PC-9 (cell line): ENCODE data around the gene SLC22A1. TPM values are rescaled to one million over a fixed set of nuclear protein-coding genes. Genes with fewer than 3 reads are reported as not detected.

Experiments
- BruUV-seq: library from RNA; stranded (reverse); fragments of 400-500 nt; replicated peaks from 2 replicates; lab custom pipeline; 2021; lab: Mats Ljungman, UMichigan
- CTCF ChIA-PET: fragments of 300-600 bp; sonication (Branson Sonifier 250); formaldehyde crosslinking; loops from one replicate; lab custom pipeline; 2022; ENCODE audit warnings: antibody characterized with exemption; lab: Charles Lee
- POLR2A ChIA-PET: fragments of 300-600 bp; sonication (Branson Sonifier 250); formaldehyde crosslinking; loops from one replicate; lab custom pipeline; 2022; ENCODE audit warnings: antibody characterized with exemption; ENCODE audit not compliant: unreplicated experiment; lab: Charles Lee
- DNase-seq, 2 experiments: peaks; one replicate each; pipeline versions ENCODE4 v3.0.0 to v3.0.0-alpha.2; 2015 to 2022; ENCODE audit warnings: mixed read lengths in 1 of 2
- H2AFZ ChIP-seq: fragments of 200-600 bp; sonication (generic); 2 replicates; pipeline ENCODE4 v1.8.1; 2017; ENCODE audit warnings: antibody characterized with exemption
- H3F3A ChIP-seq: fragments of 200-600 bp; sonication (generic); 2 replicates; pipeline ENCODE4 v1.8.1; 2017; ENCODE audit warnings: antibody characterized with exemption, mild to moderate bottlenecking, low read depth; ENCODE audit not compliant: insufficient read depth
- H3K27ac ChIP-seq: fragments of 200-600 bp; sonication (generic); 2 replicates; pipeline ENCODE4 v1.6.1; 2016; ENCODE audit warnings: mixed run types
- H3K27me3 ChIP-seq: fragments of 200-600 bp; sonication (generic); 2 replicates; pipeline ENCODE4 v1.6.1; 2016; ENCODE audit warnings: low read depth, mixed run types; ENCODE audit not compliant: insufficient read depth
- H3K36me3 ChIP-seq: fragments of 200-600 bp; sonication (generic); 2 replicates; pipeline ENCODE4 v1.6.1; 2016; ENCODE audit warnings: low read depth, mixed run types
- H3K4me1 ChIP-seq: fragments of 200-600 bp; sonication (generic); replicated peaks from 2 replicates; pipeline ENCODE4 v1.6.1; 2016; ENCODE audit warnings: mixed run types; ENCODE audit not compliant: insufficient read depth
- H3K4me2 ChIP-seq: fragments of 200-600 bp; sonication (generic); 2 replicates; pipeline ENCODE4 v1.6.1; 2017; ENCODE audit warnings: mixed run types
- H3K4me3 ChIP-seq: fragments of 200-600 bp; sonication (generic); 2 replicates; pipeline ENCODE4 v1.6.1; 2016; ENCODE audit warnings: mixed run types
- H3K79me2 ChIP-seq: fragments of 200-600 bp; sonication (generic); 2 replicates; pipeline ENCODE4 v1.6.1; 2017; ENCODE audit warnings: low read depth, mixed run types
- H3K9me2 ChIP-seq: fragments of 200-600 bp; sonication (generic); 2 replicates; pipeline ENCODE4 v1.8.1; 2017; ENCODE audit warnings: mild to moderate bottlenecking; ENCODE audit not compliant: insufficient read depth
- H3K9me3 ChIP-seq: fragments of 200-600 bp; sonication (generic); 2 replicates; pipeline ENCODE4 v1.8.1; 2016; ENCODE audit warnings: low read depth; ENCODE audit not compliant: insufficient read depth
- H4K20me1 ChIP-seq: fragments of 200-600 bp; sonication (generic); 2 replicates; pipeline ENCODE4 v1.8.1; 2017; ENCODE audit not compliant: insufficient read depth
- EZH2 ChIP-seq: fragments of 200-600 bp; sonication (generic); IDR thresholded peaks from 2 replicates; pipeline ENCODE4 v1.8.0; 2017; ENCODE audit warnings: antibody characterized with exemption, low read depth
- intact Hi-C: fragments of 100-400 bp; cut with micrococcal nuclease; formaldehyde crosslinking; loops from one replicate; pipeline ENCODE4 v1.10.0; 2022; ENCODE audit not compliant: unreplicated experiment
- total RNA-seq: library from RNA; stranded (reverse); gene quantifications from 2 replicates; pipeline ENCODE4 v1.2.3, GENCODE V29; 2021
- TF ChIP-seq, protein P1 (sequence below): fragments of 200-600 bp; sonication (generic); conservative IDR thresholded peaks from 2 replicates; pipeline ENCODE4 v1.6.1; 2017; ENCODE audit warnings: mixed run types, antibody characterized with exemption, mild to moderate bottlenecking, moderate library complexity

SLC22A1 gene
- total RNA-seq, 1 experiment from 2014 or later: not detected

DNA sequence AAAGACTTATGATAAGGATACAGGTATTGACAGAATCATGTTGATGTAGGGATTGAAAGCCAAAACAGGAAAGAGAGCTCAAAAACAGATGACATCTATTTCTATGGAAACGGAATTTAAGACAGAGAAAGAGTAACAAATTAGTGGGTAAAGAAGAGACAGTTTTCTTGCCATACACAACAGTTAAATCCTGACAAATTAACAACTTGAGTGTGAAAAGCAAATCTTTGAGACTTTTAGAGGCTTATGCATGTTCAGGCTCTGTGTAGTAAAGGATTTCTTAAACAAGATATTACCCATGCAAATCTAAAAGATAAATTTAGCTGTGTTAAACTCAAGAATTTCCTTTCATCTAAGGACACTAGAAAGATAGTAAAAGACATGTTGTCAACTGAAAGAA, 68.5 kb downstream of the SLC22A1 start:
- no peaks in the 10 kb centered on the region for H3K36me3 ChIP-seq
- H3K4me2 ChIP-seq: no peak overlapping the region
- H3F3A ChIP-seq: no peaks in the 10 kb centered on the region
- no peak overlapping the region for H3K27ac ChIP-seq
- intact Hi-C loops: no loop called here
- H3K27me3 ChIP-seq: no peaks in the 10 kb centered on the region
- DNase-seq: no peak
- POLR2A ChIA-PET: interaction anchor here (0.6 kb wide), 1 partner anchor 99 kb away, joined by 3 read pairs; no protein-coding TSS in a partner anchor
- H3K9me2 ChIP-seq: no peaks in the 10 kb centered on the region
- H3K9me3 ChIP-seq: no peaks in the 10 kb centered on the region
- no peaks in the 10 kb centered on the region for H3K4me1 ChIP-seq
- no peak overlapping the region for H2AFZ ChIP-seq
- H4K20me1 ChIP-seq: no peaks in the 10 kb centered on the region
- H3K4me3 ChIP-seq: no peak overlapping the region
- TF ChIP-seq, protein P1, sequence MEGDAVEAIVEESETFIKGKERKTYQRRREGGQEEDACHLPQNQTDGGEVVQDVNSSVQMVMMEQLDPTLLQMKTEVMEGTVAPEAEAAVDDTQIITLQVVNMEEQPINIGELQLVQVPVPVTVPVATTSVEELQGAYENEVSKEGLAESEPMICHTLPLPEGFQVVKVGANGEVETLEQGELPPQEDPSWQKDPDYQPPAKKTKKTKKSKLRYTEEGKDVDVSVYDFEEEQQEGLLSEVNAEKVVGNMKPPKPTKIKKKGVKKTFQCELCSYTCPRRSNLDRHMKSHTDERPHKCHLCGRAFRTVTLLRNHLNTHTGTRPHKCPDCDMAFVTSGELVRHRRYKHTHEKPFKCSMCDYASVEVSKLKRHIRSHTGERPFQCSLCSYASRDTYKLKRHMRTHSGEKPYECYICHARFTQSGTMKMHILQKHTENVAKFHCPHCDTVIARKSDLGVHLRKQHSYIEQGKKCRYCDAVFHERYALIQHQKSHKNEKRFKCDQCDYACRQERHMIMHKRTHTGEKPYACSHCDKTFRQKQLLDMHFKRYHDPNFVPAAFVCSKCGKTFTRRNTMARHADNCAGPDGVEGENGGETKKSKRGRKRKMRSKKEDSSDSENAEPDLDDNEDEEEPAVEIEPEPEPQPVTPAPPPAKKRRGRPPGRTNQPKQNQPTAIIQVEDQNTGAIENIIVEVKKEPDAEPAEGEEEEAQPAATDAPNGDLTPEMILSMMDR: no peak
- no peak for TF ChIP-seq EZH2
- CTCF ChIA-PET: no interaction called here
- BruUV-seq: no TSS peak
- H3K79me2 ChIP-seq: no peaks in the 10 kb centered on the region

DNA sequence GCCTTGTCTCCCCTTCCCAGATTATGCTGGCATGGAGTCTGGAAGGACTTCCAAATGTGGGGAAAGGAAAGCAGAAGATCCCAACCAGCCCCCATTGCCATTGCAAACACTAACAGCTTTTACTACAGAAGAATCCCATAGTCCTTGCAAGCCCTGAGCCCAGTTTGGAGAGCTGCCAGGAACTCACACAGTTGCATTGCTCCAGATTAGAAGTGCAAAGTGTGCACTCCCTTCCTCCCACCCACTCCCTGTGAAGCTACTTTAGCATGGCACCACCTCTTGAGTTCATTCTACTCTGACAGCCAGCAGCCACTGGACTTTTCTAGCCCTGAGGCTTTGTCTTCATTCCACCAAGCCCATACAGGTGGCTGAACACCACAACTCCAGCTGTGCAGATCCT, 69.4 kb downstream of the SLC22A1 start:
- Histone ChIP-seq H3K9me3 (no peaks in the 10 kb centered on the region), H2AFZ (no peak overlapping the region), H3K4me1 (no peaks in the 10 kb centered on the region), H3K79me2 (no peaks in the 10 kb centered on the region), H4K20me1 (no peaks in the 10 kb centered on the region), H3K4me3 (no peak overlapping the region), H3K9me2 (no peaks in the 10 kb centered on the region), H3K27me3 (no peaks in the 10 kb centered on the region), H3K27ac (no peak overlapping the region), H3K4me2 (no peak overlapping the region), H3K36me3 (no peaks in the 10 kb centered on the region), H3F3A (no peaks in the 10 kb centered on the region)
- TF ChIP-seq EZH2: no peak
- TF ChIP-seq, protein P1: no peak
- BruUV-seq: no TSS peak
- CTCF ChIA-PET: no interaction called here
- no peak for DNase-seq
- intact Hi-C loops: no loop called here
- POLR2A ChIA-PET: no interaction called here

DNA sequence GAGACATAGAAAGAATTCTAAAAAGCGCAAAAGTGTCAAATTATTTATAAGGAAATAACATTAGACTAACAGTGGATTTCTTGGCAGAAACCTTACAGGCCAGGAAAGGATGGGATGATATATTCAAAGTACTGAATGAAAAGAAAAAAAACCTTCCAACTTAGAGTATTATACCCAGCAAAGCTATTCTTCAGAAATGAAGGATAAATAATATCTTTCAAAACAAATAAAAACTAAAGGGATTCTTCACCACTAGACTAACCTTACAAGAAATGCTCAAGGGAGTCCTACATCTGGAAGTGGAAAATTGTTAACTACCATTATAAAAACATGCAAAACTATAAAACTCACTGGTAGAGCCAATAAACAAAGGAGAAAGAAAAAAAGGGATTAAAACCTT, 71.2 kb downstream of the SLC22A1 start:
- Histone ChIP-seq H3K79me2 (no peaks in the 10 kb centered on the region), H3K9me3 (no peaks in the 10 kb centered on the region), H3K4me2 (no peak overlapping the region), H3K36me3 (no peaks in the 10 kb centered on the region), H3F3A (no peaks in the 10 kb centered on the region), H3K9me2 (no peaks in the 10 kb centered on the region), H2AFZ (no peak overlapping the region), H3K4me3 (no peak overlapping the region), H3K27ac (no peak overlapping the region), H3K4me1 (no peaks in the 10 kb centered on the region), H3K27me3 (no peaks in the 10 kb centered on the region), H4K20me1 (no peaks in the 10 kb centered on the region)
- CTCF ChIA-PET: no interaction called here
- POLR2A ChIA-PET: no interaction called here
- intact Hi-C loops: no loop called here
- TF ChIP-seq EZH2: no peak
- TF ChIP-seq, protein P1: no peak
- BruUV-seq: no TSS peak
- no peak for DNase-seq
